ENCODE measurements around the gene FADS2.

DNA sequence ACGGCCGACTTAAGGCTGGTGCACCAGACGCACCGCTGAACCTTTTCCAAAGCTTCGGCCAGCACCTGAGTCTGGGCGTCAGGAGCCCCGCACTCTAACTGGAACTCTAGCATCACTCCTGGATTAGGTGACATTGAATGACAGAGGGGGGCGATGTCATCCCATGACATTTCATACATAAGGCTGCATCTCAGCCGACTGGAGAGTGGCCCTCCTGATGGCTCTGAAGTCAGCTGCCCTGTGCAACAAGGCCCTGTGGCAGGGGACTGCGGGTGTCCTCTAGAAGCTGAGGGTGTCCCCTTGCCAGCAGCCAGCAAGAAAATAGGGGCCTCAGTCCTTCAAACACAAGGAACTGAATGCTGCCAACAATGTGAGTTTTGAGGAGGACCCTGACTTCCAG, 73.3 kb downstream of the FADS2 start:
- TF ChIP-seq, protein P1, sequence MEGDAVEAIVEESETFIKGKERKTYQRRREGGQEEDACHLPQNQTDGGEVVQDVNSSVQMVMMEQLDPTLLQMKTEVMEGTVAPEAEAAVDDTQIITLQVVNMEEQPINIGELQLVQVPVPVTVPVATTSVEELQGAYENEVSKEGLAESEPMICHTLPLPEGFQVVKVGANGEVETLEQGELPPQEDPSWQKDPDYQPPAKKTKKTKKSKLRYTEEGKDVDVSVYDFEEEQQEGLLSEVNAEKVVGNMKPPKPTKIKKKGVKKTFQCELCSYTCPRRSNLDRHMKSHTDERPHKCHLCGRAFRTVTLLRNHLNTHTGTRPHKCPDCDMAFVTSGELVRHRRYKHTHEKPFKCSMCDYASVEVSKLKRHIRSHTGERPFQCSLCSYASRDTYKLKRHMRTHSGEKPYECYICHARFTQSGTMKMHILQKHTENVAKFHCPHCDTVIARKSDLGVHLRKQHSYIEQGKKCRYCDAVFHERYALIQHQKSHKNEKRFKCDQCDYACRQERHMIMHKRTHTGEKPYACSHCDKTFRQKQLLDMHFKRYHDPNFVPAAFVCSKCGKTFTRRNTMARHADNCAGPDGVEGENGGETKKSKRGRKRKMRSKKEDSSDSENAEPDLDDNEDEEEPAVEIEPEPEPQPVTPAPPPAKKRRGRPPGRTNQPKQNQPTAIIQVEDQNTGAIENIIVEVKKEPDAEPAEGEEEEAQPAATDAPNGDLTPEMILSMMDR (conservative IDR thresholded peaks at IDR 0.05; ENCODE audit: low read depth, low read length): 0 out of 2 replicates have a peak, but pooled peaks have one; percentile 20
- TF ChIP-seq EZH2 (IDR thresholded peaks at IDR 0.05; ENCODE audit: borderline replicate concordance, low read depth, low read length, poor library complexity, severe bottlenecking): no peak

Data from A673 (cell line).